Heart left ventricle (tissue), 16 donors: Measurements from ENCODE around the gene MYO6. TPM values are rescaled to one million over a fixed set of nuclear protein-coding genes. Genes with fewer than 3 reads are reported as not detected.

Source experiments
- ATAC-seq, 4 donors: fragments of 200-7000 bp; cut with Tn5 transposase; one replicate each; pipeline ENCODE4 v1.9.1; 2020 to 2022; ENCODE audit warnings: moderate library complexity in 4 of 4, mild to moderate bottlenecking in 3 of 4, moderate number of reproducible peaks in 1 of 4
- DNase-seq, 5 donors: peaks; one replicate each; pipeline ENCODE4 v3.0.0-alpha.2; 2020
- H3K27ac ChIP-seq, 12 donors: fragments of 200-600 bp; sonication (generic) in 4 of 12; one replicate each; pipeline versions ENCODE4 v1.5.0 to v1.8.0; 2016 to 2022; ENCODE audit warnings: mild to moderate bottlenecking in 2 of 12
- H3K27me3 ChIP-seq, 9 donors: fragments of 200-600 bp; sonication (generic) in 2 of 9; one replicate each; pipeline versions ENCODE4 v1.5.1 to v1.8.0; 2016 to 2022; ENCODE audit warnings: mild to moderate bottlenecking in 3 of 9
- H3K36me3 ChIP-seq, 9 donors: fragments of 200-600 bp; sonication (generic) in 2 of 9; one replicate each; pipeline versions ENCODE4 v1.5.0 to v1.8.0; 2018 to 2022; ENCODE audit warnings: mild to moderate bottlenecking in 2 of 9
- H3K4me1 ChIP-seq, 12 donors: fragments of 200-600 bp; sonication (generic) in 4 of 12; one replicate each; pipeline versions ENCODE4 v1.5.0 to v1.8.0; 2016 to 2022; ENCODE audit warnings: mild to moderate bottlenecking in 3 of 12
- H3K4me3 ChIP-seq, 12 donors: fragments of 200-600 bp; sonication (generic) in 4 of 12; one replicate each; pipeline versions ENCODE4 v1.5.0 to v1.8.0; 2017 to 2022; ENCODE audit warnings: mild to moderate bottlenecking in 9 of 12, moderate library complexity in 4 of 12
- H3K9me3 ChIP-seq, 12 donors: fragments of 200-600 bp; sonication (generic) in 4 of 12; one replicate each; pipeline versions ENCODE4 v1.5.0 to v1.8.0; 2016 to 2022; ENCODE audit warnings: mild to moderate bottlenecking in 1 of 12
- POLR2A ChIP-seq, 2 donors: fragments of 450-650 bp; IDR thresholded peaks; one replicate each; pipeline ENCODE4 v1.6.1; 2017; ENCODE audit warnings: antibody characterized with exemption in 2 of 2, mild to moderate bottlenecking in 2 of 2, moderate library complexity in 2 of 2
- WGBS, 4 donors: extraction: QIAGEN DNeasy Blood & Tissue Kit in 2 of 4; methylation state at CpG; one replicate each; pipeline versions ENCODE4 v1.1.5 to v1.1.7; 2013 to 2018; 5-methylcytosine and 5-hydroxymethylcytosine counted together
- intact Hi-C, 10 donors: fragments of 100-400 bp; cut with DNase I; formaldehyde crosslinking; loops; one replicate each; pipeline versions ENCODE4 v1.11.1 to v1.14.2; 2022
- polyA plus RNA-seq, 2 donors: library from polyadenylated mRNA; stranded (reverse); fragments of 200-250 nt; gene quantifications; one replicate each; pipeline ENCODE4 v1.2.3, GENCODE V29; 2013
- total RNA-seq, 9 donors: library from RNA; depleted of rRNA in 2 of 9; stranded (reverse); fragments of >200 nt in 2 of 9; fragmentation: NEBNext Ultra II Directional in 3 of 9; extraction: Animal tissue kit (Norgen Biotek cat#: 25700) in 3 of 9; gene quantifications; one replicate each; pipeline versions ENCODE4 v1.1.0 to v1.2.4, GENCODE V29; 2016 to 2023
- TF ChIP-seq, protein P1 (sequence below), 12 donors: fragments of 200-600 bp; sonication (generic) in 4 of 12; IDR thresholded peaks; one replicate each; pipeline versions ENCODE4 v1.5.0 to v1.8.0; 2018 to 2022; ENCODE audit warnings: antibody characterized with exemption in 12 of 12, mild to moderate bottlenecking in 5 of 12
- donor health status: ischemic (EF 13 %, LVEDD 7.1; RV severe dilation, severe dysfunction).
- donor health status: healthy with polysubstance abuse.
- donor health status: DM: no; HTN: yes; CAD: no.
- donor health status: DM: no; HTN: no; CAD: no.
- donor health status: ischemic (EF 25% LVEDD 6.9; RV normal size, moderate dysfunction).
- donor health status: ischemic (EF 25% LVEDD 5.7; RV mildly dilated, moderate dysfunction).
- donor health status: healthy.
- donor health status: DM: yes; HTN: yes; CAD: no.
- donor health status: ischemic (EF 35%, LVEDD 5.7; RV mildly dilated, moderate dysfunction).
- donor health status: nonischemic (EF 11% LVEDD 7.7; RV severe dilation, severe dysfunction).
- donor health status: DM: yes; HTN: yes; CAD: no.
- donor health status: PGD.
- donor health status: ischemic (EF 29% LVEDD 5.4; RV normal size, mild dysfunction).
- donor health status: nonischemic (EF 23%, LVEDD 6.1; RV moderate dilation, normal function).

Gene MYO6
- total and polyA plus RNA-seq, 11 donors, result 3.1 to 9.5 (median 5.8) TPM

DNA sequence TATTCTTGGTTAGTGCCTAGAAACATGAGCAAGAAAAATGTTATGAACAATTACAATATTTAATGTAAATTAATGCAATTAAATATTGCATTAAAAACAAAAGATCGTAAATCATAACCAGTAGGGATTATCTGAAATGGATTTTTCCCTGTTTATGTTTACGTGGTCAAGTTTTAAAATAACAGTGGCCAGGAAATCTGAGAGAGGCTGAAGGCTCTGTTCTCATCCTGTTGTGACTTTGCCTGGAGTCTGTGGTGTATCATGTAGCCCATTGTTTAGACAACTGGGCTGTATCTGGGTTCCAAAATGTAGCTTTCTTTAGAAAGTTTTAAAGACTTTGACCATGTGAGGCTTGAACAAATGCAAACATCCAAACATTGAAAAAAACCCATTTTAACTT, 2.4 kb downstream of the MYO6 start:
- intact Hi-C loops, result no loop called here
- Histone ChIP-seq H3K27me3 (peaks cover 0 to 43% (median 0%) of the 10 kb centered on the region in 9 donors), H3K4me3 (peak overlapping the region in 1 of 12 donors; percentile 1), H3K36me3 (no peaks in the 10 kb centered on the region), H3K27ac (no peak overlapping the region), H3K4me1 (peaks cover 0 to 33% (median 13%) of the 10 kb centered on the region in 12 donors), H3K9me3 (no peaks in the 10 kb centered on the region)
- ATAC-seq, result no peak
- WGBS, 4 donors, result 56 to 75% (median 60%) methylated on average over 2 of the region's 2 CpGs
- DNase-seq, result no peak
- TF ChIP-seq POLR2A (IDR thresholded peaks at IDR 0.05), result no peak
- TF ChIP-seq, protein P1, sequence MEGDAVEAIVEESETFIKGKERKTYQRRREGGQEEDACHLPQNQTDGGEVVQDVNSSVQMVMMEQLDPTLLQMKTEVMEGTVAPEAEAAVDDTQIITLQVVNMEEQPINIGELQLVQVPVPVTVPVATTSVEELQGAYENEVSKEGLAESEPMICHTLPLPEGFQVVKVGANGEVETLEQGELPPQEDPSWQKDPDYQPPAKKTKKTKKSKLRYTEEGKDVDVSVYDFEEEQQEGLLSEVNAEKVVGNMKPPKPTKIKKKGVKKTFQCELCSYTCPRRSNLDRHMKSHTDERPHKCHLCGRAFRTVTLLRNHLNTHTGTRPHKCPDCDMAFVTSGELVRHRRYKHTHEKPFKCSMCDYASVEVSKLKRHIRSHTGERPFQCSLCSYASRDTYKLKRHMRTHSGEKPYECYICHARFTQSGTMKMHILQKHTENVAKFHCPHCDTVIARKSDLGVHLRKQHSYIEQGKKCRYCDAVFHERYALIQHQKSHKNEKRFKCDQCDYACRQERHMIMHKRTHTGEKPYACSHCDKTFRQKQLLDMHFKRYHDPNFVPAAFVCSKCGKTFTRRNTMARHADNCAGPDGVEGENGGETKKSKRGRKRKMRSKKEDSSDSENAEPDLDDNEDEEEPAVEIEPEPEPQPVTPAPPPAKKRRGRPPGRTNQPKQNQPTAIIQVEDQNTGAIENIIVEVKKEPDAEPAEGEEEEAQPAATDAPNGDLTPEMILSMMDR (IDR thresholded peaks at IDR 0.05), result no peak

DNA sequence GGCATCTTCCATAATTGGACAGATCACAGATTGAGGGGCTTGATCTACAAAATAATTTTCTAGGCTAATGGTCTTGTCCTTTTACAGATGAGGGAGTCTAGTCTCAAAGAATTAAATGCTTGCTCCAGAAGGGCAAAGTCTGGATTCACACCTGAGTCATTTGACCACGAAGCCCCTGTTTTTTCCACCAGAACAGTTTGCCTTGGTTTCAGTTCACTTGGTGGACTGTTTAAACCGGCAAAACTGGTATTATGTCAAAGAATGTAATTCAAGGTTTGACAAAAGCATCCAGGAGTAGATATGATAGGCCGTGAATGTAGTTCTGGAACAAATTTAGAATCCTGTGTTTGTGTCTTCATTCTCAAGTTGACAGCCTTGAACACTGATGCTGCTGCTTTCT, 3.3 kb downstream of the MYO6 start:
- peaks cover 0 to 33% (median 0%) of the 10 kb centered on the region in 9 donors for H3K27me3 ChIP-seq
- no peak for DNase-seq
- no peak overlapping the region for H3K4me3 ChIP-seq
- H3K36me3 ChIP-seq, result no peaks in the 10 kb centered on the region
- intact Hi-C loops, result no loop called here
- no peaks in the 10 kb centered on the region for H3K9me3 ChIP-seq
- no peak for ATAC-seq
- peaks cover 0 to 33% (median 13%) of the 10 kb centered on the region in 12 donors for H3K4me1 ChIP-seq
- 71 to 80% (median 78%) methylated on average over 3 of the region's 3 CpGs for whole genome bisulfite sequencing, 4 donors
- TF ChIP-seq POLR2A (IDR thresholded peaks at IDR 0.05), result no peak
- TF ChIP-seq, protein P1 (IDR thresholded peaks at IDR 0.05), result no peak
- no peak overlapping the region for H3K27ac ChIP-seq

DNA sequence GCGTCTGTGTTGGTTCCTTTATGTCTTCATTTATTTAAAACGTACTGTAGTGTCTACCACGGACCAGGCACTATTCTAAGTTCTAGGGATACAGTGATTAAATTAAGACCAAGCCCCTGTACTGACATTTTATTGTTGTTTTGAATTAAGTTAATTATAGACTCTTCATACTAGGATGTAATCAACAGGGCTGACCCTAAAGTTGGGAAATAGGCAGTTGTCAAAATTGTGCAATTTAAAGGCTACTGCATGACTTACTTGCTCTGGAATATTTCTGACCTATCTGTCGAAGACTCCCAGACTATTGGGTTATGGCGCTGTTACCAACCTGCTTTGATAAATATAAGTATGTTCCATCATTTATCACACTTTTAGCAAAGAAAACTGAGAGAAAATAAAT, 6.7 kb downstream of the MYO6 start:
- DNase-seq (no peak), ATAC-seq (no peak)
- peaks cover 0 to 13% (median 0%) of the 10 kb centered on the region in 9 donors for H3K27me3 ChIP-seq
- no peak overlapping the region for H3K27ac ChIP-seq
- 78 to 92% (median 89%) methylated on average over 5 of the region's 5 CpGs for WGBS, 4 donors
- H3K9me3 ChIP-seq, result no peaks in the 10 kb centered on the region
- TF ChIP-seq, protein P1 (IDR thresholded peaks at IDR 0.05), result no peak
- no peak for TF ChIP-seq POLR2A (IDR thresholded peaks at IDR 0.05)
- H3K4me3 ChIP-seq, result no peak overlapping the region
- peaks cover 0 to 22% (median 8%) of the 10 kb centered on the region in 12 donors for H3K4me1 ChIP-seq
- no peaks in the 10 kb centered on the region for H3K36me3 ChIP-seq
- intact Hi-C loops, result no loop called here

DNA sequence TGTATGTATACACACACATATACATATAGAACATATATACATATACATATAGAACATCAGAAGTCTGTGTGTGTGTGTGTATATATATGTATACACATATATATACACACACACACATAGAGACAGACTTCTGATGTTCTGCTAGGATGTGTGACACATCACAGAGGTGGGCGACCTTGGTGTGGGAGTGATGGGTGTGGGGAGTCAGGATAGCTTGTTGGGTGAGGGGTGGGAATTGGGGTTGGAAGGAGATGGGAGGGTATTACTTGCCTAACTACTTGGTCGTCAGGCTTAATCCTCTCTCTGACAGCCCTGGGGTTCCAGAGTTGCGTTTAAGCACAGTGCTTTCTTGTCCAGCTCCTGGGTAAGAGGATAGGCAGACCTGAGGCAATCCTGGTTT, 8.3 kb downstream of the MYO6 start:
- Histone ChIP-seq H3K36me3 (no peaks in the 10 kb centered on the region), H3K27me3 (peaks cover 0 to 3% (median 0%) of the 10 kb centered on the region in 9 donors), H3K27ac (no peak overlapping the region), H3K4me3 (no peak overlapping the region), H3K4me1 (peaks cover 0 to 18% (median 8%) of the 10 kb centered on the region in 12 donors), H3K9me3 (no peaks in the 10 kb centered on the region)
- DNase-seq (no peak), ATAC-seq (no peak)
- WGBS, 4 donors, result 91 to 95% (median 92%) methylated on average over 3 of the region's 3 CpGs
- intact Hi-C loops, result no loop called here
- no peak for TF ChIP-seq POLR2A (IDR thresholded peaks at IDR 0.05)
- TF ChIP-seq, protein P1 (IDR thresholded peaks at IDR 0.05), result no peak
